ENCODE results near the gene ANGPTL7. TPM values are rescaled to one million over a fixed set of nuclear protein-coding genes. Genes with fewer than 3 reads are reported as not detected.

The ANGPTL7 gene
- total RNA-seq, 1 experiment from 2014 or later = not detected

GRCh38 chr1:11178021-11179015, 10.8 kb upstream of the ANGPTL7 start (continued):
- TF ChIP-seq FOXP1 (CRISPR knock-in tag; IDR thresholded peaks at IDR 0.05; ENCODE audit: borderline replicate concordance) (no peak), AFF4 (CRISPR knock-in tag; IDR thresholded peaks at IDR 0.05; ENCODE audit: borderline replicate concordance) (no peak), JUN (CRISPR knock-in tag; IDR thresholded peaks at IDR 0.05) (no peak), GABPB1 (CRISPR knock-in tag; IDR thresholded peaks at IDR 0.05) (no peak), ESRRA (CRISPR knock-in tag; IDR thresholded peaks at IDR 0.05; ENCODE audit: borderline replicate concordance) (no peak), PRRX2 (CRISPR knock-in tag; IDR thresholded peaks at IDR 0.05) (no peak), NR1H2 (CRISPR knock-in tag; IDR thresholded peaks at IDR 0.05) (no peak), SMAD3 (CRISPR knock-in tag; IDR thresholded peaks at IDR 0.05; ENCODE audit: borderline replicate concordance) (no peak), RELA (CRISPR knock-in tag; IDR thresholded peaks at IDR 0.05; ENCODE audit: borderline replicate concordance) (no peak), RORB (CRISPR knock-in tag; IDR thresholded peaks at IDR 0.05) (no peak)

DNA sequence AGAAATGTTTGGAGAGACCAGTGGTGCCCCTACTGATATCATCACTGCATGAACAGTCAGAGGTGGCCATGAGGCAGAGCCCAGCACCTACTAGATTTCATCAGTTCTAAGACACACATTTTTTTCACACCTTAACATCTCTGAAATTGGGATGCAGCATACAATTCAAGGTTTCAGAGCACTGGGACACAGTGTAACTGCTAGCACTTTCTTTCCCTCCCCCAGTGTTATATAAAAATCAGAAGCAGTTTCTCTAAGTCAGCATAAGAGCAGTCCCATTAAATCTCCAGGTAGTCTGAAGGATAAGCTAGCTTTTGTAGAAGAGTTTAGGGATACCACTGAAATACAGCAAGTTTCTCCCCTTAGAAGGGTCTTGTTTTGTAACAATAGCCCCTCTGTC, 10.0 kb upstream of the ANGPTL7 start:
- Mint-ChIP-seq H3K4me1 (peaks cover 13% of the 10 kb centered on the region), H3K27me3 (ENCODE audit: low read depth) (no peaks in the 10 kb centered on the region), H3K27ac (no peak overlapping the region), H3K36me3 (no peaks in the 10 kb centered on the region; the same call in 1 of the 2 replicates), H3K9me3 (no peaks in the 10 kb centered on the region), H3K4me3 (no peak overlapping the region)
- ATAC-seq (no peak), DNase-seq (ENCODE audit: low spot score) (no peak)
- POLR2A ChIA-PET = no interaction called here
- CTCF ChIA-PET = interaction anchor here (0.6 kb wide), 1 partner anchor 93 kb away, joined by 3 read pairs; no protein-coding TSS in a partner anchor
- TF ChIP-seq NR2C2 (CRISPR knock-in tag; IDR thresholded peaks at IDR 0.05) (no peak), ZNF396 (CRISPR knock-in tag; IDR thresholded peaks at IDR 0.05; ENCODE audit: borderline replicate concordance) (no peak), SP1 (CRISPR knock-in tag; conservative IDR thresholded peaks at IDR 0.05) (no peak), ZNF219 (CRISPR knock-in tag; IDR thresholded peaks at IDR 0.05; ENCODE audit: borderline replicate concordance) (no peak), MXD4 (CRISPR knock-in tag; IDR thresholded peaks at IDR 0.05; ENCODE audit: borderline replicate concordance) (no peak), SMAD3 (CRISPR knock-in tag; IDR thresholded peaks at IDR 0.05; ENCODE audit: borderline replicate concordance) (no peak), ZNF121 (CRISPR knock-in tag; IDR thresholded peaks at IDR 0.05) (no peak), ZNF138 (CRISPR knock-in tag; conservative IDR thresholded peaks at IDR 0.05) (no peak), EMX1 (CRISPR knock-in tag; IDR thresholded peaks at IDR 0.05) (no peak), USF1 (CRISPR knock-in tag; IDR thresholded peaks at IDR 0.05) (no peak), NFATC4 (CRISPR knock-in tag; IDR thresholded peaks at IDR 0.05) (no peak), GABPB1 (CRISPR knock-in tag; IDR thresholded peaks at IDR 0.05) (no peak), TCF7 (CRISPR knock-in tag; IDR thresholded peaks at IDR 0.05; ENCODE audit: low read depth) (no peak), AFF4 (CRISPR knock-in tag; IDR thresholded peaks at IDR 0.05; ENCODE audit: borderline replicate concordance) (no peak)
- TF ChIP-seq, protein P1, sequence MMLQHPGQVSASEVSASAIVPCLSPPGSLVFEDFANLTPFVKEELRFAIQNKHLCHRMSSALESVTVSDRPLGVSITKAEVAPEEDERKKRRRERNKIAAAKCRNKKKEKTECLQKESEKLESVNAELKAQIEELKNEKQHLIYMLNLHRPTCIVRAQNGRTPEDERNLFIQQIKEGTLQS (CRISPR knock-in tag; conservative IDR thresholded peaks at IDR 0.05) = no peak
- TF ChIP-seq, protein P2, sequence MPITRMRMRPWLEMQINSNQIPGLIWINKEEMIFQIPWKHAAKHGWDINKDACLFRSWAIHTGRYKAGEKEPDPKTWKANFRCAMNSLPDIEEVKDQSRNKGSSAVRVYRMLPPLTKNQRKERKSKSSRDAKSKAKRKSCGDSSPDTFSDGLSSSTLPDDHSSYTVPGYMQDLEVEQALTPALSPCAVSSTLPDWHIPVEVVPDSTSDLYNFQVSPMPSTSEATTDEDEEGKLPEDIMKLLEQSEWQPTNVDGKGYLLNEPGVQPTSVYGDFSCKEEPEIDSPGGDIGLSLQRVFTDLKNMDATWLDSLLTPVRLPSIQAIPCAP (CRISPR knock-in tag; IDR thresholded peaks at IDR 0.05) = no peak
- TF ChIP-seq, protein P3, sequence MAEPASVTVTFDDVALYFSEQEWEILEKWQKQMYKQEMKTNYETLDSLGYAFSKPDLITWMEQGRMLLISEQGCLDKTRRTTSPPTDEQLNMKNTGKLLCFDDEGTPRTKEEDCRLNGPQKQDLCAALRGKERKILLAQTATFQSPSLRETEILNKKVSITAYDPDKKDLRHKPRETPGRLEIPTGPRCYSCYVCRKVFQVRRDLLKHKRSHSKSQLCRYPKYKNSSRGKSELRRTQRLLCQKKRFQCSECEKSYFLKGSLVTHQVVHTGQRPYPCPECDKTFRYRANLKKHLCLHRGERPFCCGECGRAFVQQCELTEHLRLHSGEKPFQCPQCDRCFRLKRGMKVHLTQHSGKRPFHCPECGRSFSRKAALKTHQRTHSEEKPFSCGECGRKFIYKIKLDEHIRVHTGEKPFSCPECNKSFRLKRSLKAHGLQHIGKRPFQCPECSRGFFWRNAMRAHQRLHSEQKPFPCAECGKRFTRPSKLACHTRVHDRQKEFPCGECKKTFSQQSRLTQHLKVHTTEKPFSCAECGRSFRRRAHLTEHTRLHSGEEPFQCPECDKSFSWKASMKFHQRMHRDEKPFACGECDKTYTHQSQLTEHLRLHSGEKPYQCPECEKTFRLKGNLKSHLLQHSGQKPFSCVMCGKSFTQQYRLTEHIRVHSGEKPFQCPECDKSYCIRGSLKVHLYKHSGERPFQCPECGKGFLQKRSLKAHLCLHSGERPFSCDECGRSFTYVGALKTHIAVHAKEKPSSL (CRISPR knock-in tag; conservative IDR thresholded peaks at IDR 0.05) = no peak

Data from WTC11 (cell line).